GM23248 (cell line): ENCODE data around the gene CLIC2. TPM values are rescaled to one million over a fixed set of nuclear protein-coding genes. Genes with fewer than 3 reads are reported as not detected.

Source experiments
- DNase-seq: peaks from one replicate; pipeline ENCODE4 v3.0.0-alpha.2; 2015
- H2AFZ ChIP-seq: fragments of 200-600 bp; sonication (generic); 2 replicates; pipeline ENCODE4 v1.6.1; 2016; ENCODE audit warnings: antibody characterized with exemption
- H3F3A ChIP-seq: fragments of 200-600 bp; sonication (generic); 2 replicates; pipeline ENCODE4 v1.6.1; 2016; ENCODE audit warnings: mild to moderate bottlenecking, antibody characterized with exemption, mixed run types; ENCODE audit not compliant: insufficient read depth
- H3K27ac ChIP-seq: fragments of 200-600 bp; sonication (generic); 2 replicates; pipeline ENCODE4 v1.5.1; 2016; ENCODE audit warnings: mild to moderate bottlenecking
- H3K27me3 ChIP-seq: fragments of 200-600 bp; sonication (generic); replicated peaks from 2 replicates; pipeline ENCODE4 v1.6.1; 2016; ENCODE audit warnings: mild to moderate bottlenecking; ENCODE audit not compliant: insufficient read depth
- H3K36me3 ChIP-seq: fragments of 200-600 bp; sonication (generic); 2 replicates; pipeline ENCODE4 v1.6.1; 2016; ENCODE audit warnings: low read depth, mild to moderate bottlenecking
- H3K4me1 ChIP-seq: fragments of 200-600 bp; sonication (generic); 2 replicates; pipeline ENCODE4 v1.6.1; 2016; ENCODE audit warnings: mild to moderate bottlenecking; ENCODE audit not compliant: insufficient read depth
- H3K4me2 ChIP-seq: fragments of 200-600 bp; sonication (generic); one replicate; pipeline ENCODE4 v1.6.1; 2016; ENCODE audit warnings: mild to moderate bottlenecking; ENCODE audit not compliant: unreplicated experiment
- H3K4me3 ChIP-seq: fragments of 200-600 bp; sonication (generic); 2 replicates; pipeline ENCODE4 v1.5.1; 2016; ENCODE audit warnings: mild to moderate bottlenecking
- H3K79me2 ChIP-seq: fragments of 200-600 bp; sonication (generic); 2 replicates; pipeline ENCODE4 v1.6.1; 2016; ENCODE audit warnings: mild to moderate bottlenecking; ENCODE audit not compliant: insufficient read depth
- H3K9ac ChIP-seq: fragments of 200-600 bp; sonication (generic); 2 replicates; pipeline ENCODE4 v1.6.1; 2016; ENCODE audit warnings: mild to moderate bottlenecking
- H3K9me2 ChIP-seq: fragments of 200-600 bp; sonication (generic); 2 replicates; pipeline ENCODE4 v1.6.1; 2016; ENCODE audit warnings: mixed run types, mild to moderate bottlenecking, moderate library complexity; ENCODE audit not compliant: insufficient read depth
- H3K9me3 ChIP-seq: fragments of 200-600 bp; sonication (generic); one replicate; pipeline ENCODE4 v1.6.1; 2017; ENCODE audit warnings: low read depth
- H4K20me1 ChIP-seq: fragments of 200-600 bp; sonication (generic); 2 replicates; pipeline ENCODE4 v1.6.0; 2016; ENCODE audit not compliant: insufficient read depth
- EZH2 ChIP-seq: fragments of 200-600 bp; sonication (generic); IDR thresholded peaks from 2 replicates; pipeline ENCODE4 v1.6.1; 2018; ENCODE audit warnings: antibody characterized with exemption, mild to moderate bottlenecking; ENCODE audit not compliant: insufficient read depth, poor library complexity, severe bottlenecking
- EZH2phosphoT487 ChIP-seq: fragments of 200-600 bp; sonication (generic); IDR thresholded peaks from 2 replicates; pipeline ENCODE4 v1.6.1; 2018; ENCODE audit warnings: antibody characterized with exemption, moderate library complexity, mild to moderate bottlenecking, low read depth; ENCODE audit not compliant: insufficient read depth
- WGBS, 2 experiments: methylation state at CpG; one replicate each; pipeline ENCODE4 v1.1.6; 2015 to 2017; ENCODE audit warnings: low lambda C conversion rate in 2 of 2, low coverage in 1 of 2; ENCODE audit errors: missing lambda C conversion rate in 2 of 2; 5-methylcytosine and 5-hydroxymethylcytosine counted together
- in situ Hi-C: fragments of 300-500 bp; cut with MboI; formaldehyde crosslinking; loops from 2 replicates; pipeline ENCODE4 v1.15.0; 2020
- polyA plus RNA-seq: library from polyadenylated mRNA; unstranded; fragments of >200 nt; fragmentation: Nextera tagmentation; extraction: Ambion mirVana; gene quantifications from 2 replicates; pipeline ENCODE4 v1.2.1, GENCODE V29; 2016
- total RNA-seq: library from RNA; depleted of rRNA; stranded (reverse); fragments of >200 nt; shearing (Covaris generic); gene quantifications from 2 replicates; pipeline ENCODE4 v1.2.3, GENCODE V29; 2014

Gene CLIC2
- total and polyA plus RNA-seq, 2 experiments from 2014 or later, result 0.11 to 0.15 TPM

GRCh38 chrX:155329293-155329692 lies 5.1 kb downstream of the CLIC2 start:
- TF ChIP-seq EZH2phosphoT487, result no peak
- Histone ChIP-seq H2AFZ (no peak overlapping the region), H3K27ac (no peak overlapping the region), H3K9me3 (no peaks in the 10 kb centered on the region), H3K36me3 (no peaks in the 10 kb centered on the region), H3K4me2 (no peak overlapping the region), H3K4me3 (no peak overlapping the region), H3F3A (no peaks in the 10 kb centered on the region), H3K27me3 (no peaks in the 10 kb centered on the region), H3K9ac (no peak overlapping the region), H3K9me2 (no peaks in the 10 kb centered on the region), H3K4me1 (no peaks in the 10 kb centered on the region), H4K20me1 (no peaks in the 10 kb centered on the region), H3K79me2 (no peaks in the 10 kb centered on the region)
- in situ Hi-C loops, result no loop called here
- no peak for DNase-seq
- 38 to 68% methylated on average over 3 to 4 of the region's 4 CpGs for WGBS, 2 experiments

GRCh38 chrX:155326610-155327009 lies 7.8 kb downstream of the CLIC2 start:
- Histone ChIP-seq H3K9me2 (no peaks in the 10 kb centered on the region), H3K36me3 (no peaks in the 10 kb centered on the region), H3K4me2 (no peak overlapping the region), H4K20me1 (no peaks in the 10 kb centered on the region), H3K4me3 (no peak overlapping the region), H3K79me2 (no peaks in the 10 kb centered on the region), H3K9me3 (no peaks in the 10 kb centered on the region), H3K9ac (no peak overlapping the region), H3K27ac (no peak overlapping the region), H2AFZ (no peak overlapping the region), H3K27me3 (no peaks in the 10 kb centered on the region), H3F3A (no peaks in the 10 kb centered on the region), H3K4me1 (no peaks in the 10 kb centered on the region)
- in situ Hi-C loops, result no loop called here
- DNase-seq, result no peak
- no peak for TF ChIP-seq EZH2phosphoT487
- TF ChIP-seq EZH2, result no peak
- WGBS, 2 experiments, result 69 to 70% methylated on average over 2 of the region's 2 CpGs

- no peak overlapping the region for H3K9ac ChIP-seq
- no peak for TF ChIP-seq EZH2phosphoT487
- TF ChIP-seq EZH2, result no peak
- in situ Hi-C loops, result no loop called here
- no peaks in the 10 kb centered on the region for H3K4me1 ChIP-seq
- no peak overlapping the region for H3K4me3 ChIP-seq
- WGBS, 2 experiments, result 57 to 64% methylated on average over 5 of the region's 5 CpGs
- H2AFZ ChIP-seq, result no peak overlapping the region
- H3K79me2 ChIP-seq, result no peaks in the 10 kb centered on the region
- H3K36me3 ChIP-seq, result no peaks in the 10 kb centered on the region
- no peak overlapping the region for H3K4me2 ChIP-seq
- no peaks in the 10 kb centered on the region for H3F3A ChIP-seq
- no peaks in the 10 kb centered on the region for H3K9me3 ChIP-seq
- no peaks in the 10 kb centered on the region for H3K9me2 ChIP-seq
- no peaks in the 10 kb centered on the region for H3K27me3 ChIP-seq
- H3K27ac ChIP-seq, result no peak overlapping the region
- H4K20me1 ChIP-seq, result no peaks in the 10 kb centered on the region
- no peak for DNase-seq
Measured at GRCh38 chrX:155314260-155314659, 20.2 kb downstream of the CLIC2 start.

- TF ChIP-seq EZH2phosphoT487 (no peak), EZH2 (no peak)
- Histone ChIP-seq H3K9me2 (no peaks in the 10 kb centered on the region), H3K9ac (no peak overlapping the region), H4K20me1 (no peaks in the 10 kb centered on the region), H2AFZ (no peak overlapping the region), H3K27me3 (no peaks in the 10 kb centered on the region), H3K36me3 (no peaks in the 10 kb centered on the region), H3K4me1 (no peaks in the 10 kb centered on the region), H3K27ac (no peak overlapping the region), H3K79me2 (no peaks in the 10 kb centered on the region), H3F3A (no peaks in the 10 kb centered on the region), H3K4me2 (no peak overlapping the region), H3K9me3 (no peaks in the 10 kb centered on the region), H3K4me3 (no peak overlapping the region)
- in situ Hi-C loops, result no loop called here
- WGBS, 2 experiments, result 35 to 38% methylated on average over 1 to 3 of the region's 4 CpGs
- no peak for DNase-seq
Measured at GRCh38 chrX:155313766-155314165, 20.6 kb downstream of the CLIC2 start.

GRCh38 chrX:155293771-155294170 lies 40.6 kb downstream of the CLIC2 start:
- in situ Hi-C loops, result no loop called here
- no peaks in the 10 kb centered on the region for H3F3A ChIP-seq
- H3K9me3 ChIP-seq, result no peaks in the 10 kb centered on the region
- no peaks in the 10 kb centered on the region for H3K79me2 ChIP-seq
- H3K4me3 ChIP-seq, result no peak overlapping the region
- H4K20me1 ChIP-seq, result no peaks in the 10 kb centered on the region
- no peak overlapping the region for H3K9ac ChIP-seq
- no peaks in the 10 kb centered on the region for H3K27me3 ChIP-seq
- TF ChIP-seq EZH2, result no peak
- TF ChIP-seq EZH2phosphoT487, result no peak
- H2AFZ ChIP-seq, result no peak overlapping the region
- no peaks in the 10 kb centered on the region for H3K36me3 ChIP-seq
- H3K27ac ChIP-seq, result no peak overlapping the region
- no peaks in the 10 kb centered on the region for H3K9me2 ChIP-seq
- no peaks in the 10 kb centered on the region for H3K4me1 ChIP-seq
- no peak for DNase-seq
- H3K4me2 ChIP-seq, result no peak overlapping the region
